ENCODE measurements around the gene CHMP6.

DNA sequence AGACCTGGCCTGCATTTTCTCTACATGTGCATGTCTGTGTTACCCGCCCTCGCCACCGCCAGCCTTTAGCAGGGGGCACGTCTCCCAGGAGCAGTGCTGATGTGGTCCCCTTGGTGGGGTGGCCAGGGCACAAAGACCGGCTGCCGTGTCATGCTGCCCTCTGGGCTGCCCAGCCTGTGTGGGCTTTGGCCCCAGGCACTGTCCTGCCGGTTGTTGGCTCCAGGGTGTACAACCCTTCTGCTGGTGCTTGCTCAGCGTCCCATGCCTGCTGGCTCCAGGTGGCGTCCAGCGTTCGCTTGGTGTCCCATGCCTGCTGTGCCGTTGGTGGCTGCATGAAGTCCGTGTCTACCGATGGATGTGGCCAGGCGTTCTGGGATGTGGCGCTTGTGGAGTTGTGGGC is 47.5 kb downstream of the CHMP6 start:
- TF ChIP-seq ELF4 (CRISPR knock-in tag; IDR thresholded peaks at IDR 0.05; ENCODE audit: low read depth) (no peak), JUN (CRISPR knock-in tag; IDR thresholded peaks at IDR 0.05) (no peak), FOXJ3 (CRISPR knock-in tag; IDR thresholded peaks at IDR 0.05; ENCODE audit: borderline replicate concordance) (no peak), EMX1 (CRISPR knock-in tag; IDR thresholded peaks at IDR 0.05) (no peak), NFE2L1 (CRISPR knock-in tag; IDR thresholded peaks at IDR 0.05) (no peak), CREB1 (CRISPR knock-in tag; IDR thresholded peaks at IDR 0.05) (no peak), TEAD4 (CRISPR knock-in tag; IDR thresholded peaks at IDR 0.05) (no peak), NFYB (CRISPR knock-in tag; conservative IDR thresholded peaks at IDR 0.05; ENCODE audit: low read depth) (no peak), NR2C2 (CRISPR knock-in tag; IDR thresholded peaks at IDR 0.05) (no peak)
- TF ChIP-seq, protein P1, sequence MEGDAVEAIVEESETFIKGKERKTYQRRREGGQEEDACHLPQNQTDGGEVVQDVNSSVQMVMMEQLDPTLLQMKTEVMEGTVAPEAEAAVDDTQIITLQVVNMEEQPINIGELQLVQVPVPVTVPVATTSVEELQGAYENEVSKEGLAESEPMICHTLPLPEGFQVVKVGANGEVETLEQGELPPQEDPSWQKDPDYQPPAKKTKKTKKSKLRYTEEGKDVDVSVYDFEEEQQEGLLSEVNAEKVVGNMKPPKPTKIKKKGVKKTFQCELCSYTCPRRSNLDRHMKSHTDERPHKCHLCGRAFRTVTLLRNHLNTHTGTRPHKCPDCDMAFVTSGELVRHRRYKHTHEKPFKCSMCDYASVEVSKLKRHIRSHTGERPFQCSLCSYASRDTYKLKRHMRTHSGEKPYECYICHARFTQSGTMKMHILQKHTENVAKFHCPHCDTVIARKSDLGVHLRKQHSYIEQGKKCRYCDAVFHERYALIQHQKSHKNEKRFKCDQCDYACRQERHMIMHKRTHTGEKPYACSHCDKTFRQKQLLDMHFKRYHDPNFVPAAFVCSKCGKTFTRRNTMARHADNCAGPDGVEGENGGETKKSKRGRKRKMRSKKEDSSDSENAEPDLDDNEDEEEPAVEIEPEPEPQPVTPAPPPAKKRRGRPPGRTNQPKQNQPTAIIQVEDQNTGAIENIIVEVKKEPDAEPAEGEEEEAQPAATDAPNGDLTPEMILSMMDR (IDR thresholded peaks at IDR 0.05) = no peak
- TF ChIP-seq, protein P2, sequence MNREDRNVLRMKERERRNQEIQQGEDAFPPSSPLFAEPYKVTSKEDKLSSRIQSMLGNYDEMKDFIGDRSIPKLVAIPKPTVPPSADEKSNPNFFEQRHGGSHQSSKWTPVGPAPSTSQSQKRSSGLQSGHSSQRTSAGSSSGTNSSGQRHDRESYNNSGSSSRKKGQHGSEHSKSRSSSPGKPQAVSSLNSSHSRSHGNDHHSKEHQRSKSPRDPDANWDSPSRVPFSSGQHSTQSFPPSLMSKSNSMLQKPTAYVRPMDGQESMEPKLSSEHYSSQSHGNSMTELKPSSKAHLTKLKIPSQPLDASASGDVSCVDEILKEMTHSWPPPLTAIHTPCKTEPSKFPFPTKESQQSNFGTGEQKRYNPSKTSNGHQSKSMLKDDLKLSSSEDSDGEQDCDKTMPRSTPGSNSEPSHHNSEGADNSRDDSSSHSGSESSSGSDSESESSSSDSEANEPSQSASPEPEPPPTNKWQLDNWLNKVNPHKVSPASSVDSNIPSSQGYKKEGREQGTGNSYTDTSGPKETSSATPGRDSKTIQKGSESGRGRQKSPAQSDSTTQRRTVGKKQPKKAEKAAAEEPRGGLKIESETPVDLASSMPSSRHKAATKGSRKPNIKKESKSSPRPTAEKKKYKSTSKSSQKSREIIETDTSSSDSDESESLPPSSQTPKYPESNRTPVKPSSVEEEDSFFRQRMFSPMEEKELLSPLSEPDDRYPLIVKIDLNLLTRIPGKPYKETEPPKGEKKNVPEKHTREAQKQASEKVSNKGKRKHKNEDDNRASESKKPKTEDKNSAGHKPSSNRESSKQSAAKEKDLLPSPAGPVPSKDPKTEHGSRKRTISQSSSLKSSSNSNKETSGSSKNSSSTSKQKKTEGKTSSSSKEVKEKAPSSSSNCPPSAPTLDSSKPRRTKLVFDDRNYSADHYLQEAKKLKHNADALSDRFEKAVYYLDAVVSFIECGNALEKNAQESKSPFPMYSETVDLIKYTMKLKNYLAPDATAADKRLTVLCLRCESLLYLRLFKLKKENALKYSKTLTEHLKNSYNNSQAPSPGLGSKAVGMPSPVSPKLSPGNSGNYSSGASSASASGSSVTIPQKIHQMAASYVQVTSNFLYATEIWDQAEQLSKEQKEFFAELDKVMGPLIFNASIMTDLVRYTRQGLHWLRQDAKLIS (CRISPR knock-in tag; IDR thresholded peaks at IDR 0.05; ENCODE audit: borderline replicate concordance) = no peak
- TF ChIP-seq, protein P3, sequence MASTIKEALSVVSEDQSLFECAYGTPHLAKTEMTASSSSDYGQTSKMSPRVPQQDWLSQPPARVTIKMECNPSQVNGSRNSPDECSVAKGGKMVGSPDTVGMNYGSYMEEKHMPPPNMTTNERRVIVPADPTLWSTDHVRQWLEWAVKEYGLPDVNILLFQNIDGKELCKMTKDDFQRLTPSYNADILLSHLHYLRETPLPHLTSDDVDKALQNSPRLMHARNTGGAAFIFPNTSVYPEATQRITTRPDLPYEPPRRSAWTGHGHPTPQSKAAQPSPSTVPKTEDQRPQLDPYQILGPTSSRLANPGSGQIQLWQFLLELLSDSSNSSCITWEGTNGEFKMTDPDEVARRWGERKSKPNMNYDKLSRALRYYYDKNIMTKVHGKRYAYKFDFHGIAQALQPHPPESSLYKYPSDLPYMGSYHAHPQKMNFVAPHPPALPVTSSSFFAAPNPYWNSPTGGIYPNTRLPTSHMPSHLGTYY (CRISPR knock-in tag; IDR thresholded peaks at IDR 0.05) = no peak
- TF ChIP-seq, protein P4, sequence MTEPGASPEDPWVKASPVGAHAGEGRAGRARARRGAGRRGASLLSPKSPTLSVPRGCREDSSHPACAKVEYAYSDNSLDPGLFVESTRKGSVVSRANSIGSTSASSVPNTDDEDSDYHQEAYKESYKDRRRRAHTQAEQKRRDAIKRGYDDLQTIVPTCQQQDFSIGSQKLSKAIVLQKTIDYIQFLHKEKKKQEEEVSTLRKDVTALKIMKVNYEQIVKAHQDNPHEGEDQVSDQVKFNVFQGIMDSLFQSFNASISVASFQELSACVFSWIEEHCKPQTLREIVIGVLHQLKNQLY (CRISPR knock-in tag; IDR thresholded peaks at IDR 0.05) = no peak
- TF ChIP-seq, protein P5, sequence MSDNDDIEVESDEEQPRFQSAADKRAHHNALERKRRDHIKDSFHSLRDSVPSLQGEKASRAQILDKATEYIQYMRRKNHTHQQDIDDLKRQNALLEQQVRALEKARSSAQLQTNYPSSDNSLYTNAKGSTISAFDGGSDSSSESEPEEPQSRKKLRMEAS (CRISPR knock-in tag; IDR thresholded peaks at IDR 0.05) = no peak

All from WTC11 (cell line).